C1 segment of cervical spinal cord (tissue), 14 donors: Measurements from ENCODE around the gene SMNDC1.
"Not testable (repeated sequence)": the region's sequence is repeated elsewhere in the genome, so short reads cannot be mapped to it uniquely, and the experiment has no call there.

ENCODE experiments used
- DNase-seq, 14 donors: peaks; one replicate each; lab custom pipeline; 2025; lab: John Stamatoyannopoulos, UW

SMNDC1 gene

DNA sequence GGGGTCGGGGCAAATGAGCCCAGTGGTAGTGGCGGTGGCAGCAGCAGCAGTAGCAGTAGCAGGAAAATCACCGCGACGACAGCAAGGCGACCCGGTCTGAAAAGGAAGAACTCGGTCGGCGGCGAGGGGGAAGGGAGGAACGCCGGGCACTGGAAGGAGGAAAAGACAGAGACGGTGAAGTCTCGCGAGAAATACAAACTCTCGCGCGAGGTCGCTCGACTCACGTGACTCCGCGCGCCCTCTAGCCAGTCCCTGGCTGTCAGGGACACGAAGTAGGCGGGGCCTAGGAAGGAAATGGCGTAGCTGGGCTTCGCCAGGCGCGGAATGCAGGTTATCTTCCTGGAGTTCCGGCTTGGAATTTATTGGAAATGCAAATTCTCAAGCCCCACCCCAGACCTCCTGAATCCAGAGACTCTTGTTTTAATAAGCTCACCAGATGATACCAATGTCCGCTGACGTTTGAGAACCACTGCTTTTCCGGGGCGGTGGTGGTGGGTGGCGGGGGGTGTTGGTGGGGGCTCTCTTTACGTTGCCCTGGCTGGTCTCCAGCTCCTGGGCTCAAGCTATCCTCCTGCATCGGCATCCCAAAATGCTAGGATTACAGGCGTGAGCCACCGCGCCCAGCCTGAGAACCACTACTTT is at the start of gene SMNDC1:
TSS of gene SMNDC1 (minus strand) at position 141 of the 642 bp plus-strand sequence. CDS start 1,333 bp downstream, outside the sequence.
- peak; percentile 64 to 97 (median 92) for DNase-seq

DNA sequence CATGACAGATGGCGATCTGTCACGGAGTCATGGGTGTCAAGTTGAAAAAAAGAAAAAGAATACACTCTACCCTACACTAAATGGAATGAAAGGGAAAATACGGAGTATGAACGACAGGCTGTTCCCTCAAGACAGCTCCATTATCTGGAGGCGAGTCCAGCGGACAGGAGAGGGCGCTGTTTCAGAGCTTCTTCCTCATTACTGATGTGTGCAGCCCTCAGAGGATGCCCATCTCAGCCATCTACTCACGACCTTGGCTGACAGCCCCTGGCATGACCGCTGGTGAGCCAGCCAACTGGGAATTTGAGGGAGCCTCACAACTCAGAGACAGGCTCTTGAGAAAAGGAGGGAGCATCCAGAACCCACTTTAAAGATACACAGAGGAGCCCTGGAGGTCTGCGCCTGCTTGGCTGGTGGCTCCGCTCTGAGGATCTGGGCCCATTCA is 49.6 kb upstream of the SMNDC1 start:
- peak in 11 of 14 donors; percentile 11 to 96 (median 30) for DNase-seq

DNA sequence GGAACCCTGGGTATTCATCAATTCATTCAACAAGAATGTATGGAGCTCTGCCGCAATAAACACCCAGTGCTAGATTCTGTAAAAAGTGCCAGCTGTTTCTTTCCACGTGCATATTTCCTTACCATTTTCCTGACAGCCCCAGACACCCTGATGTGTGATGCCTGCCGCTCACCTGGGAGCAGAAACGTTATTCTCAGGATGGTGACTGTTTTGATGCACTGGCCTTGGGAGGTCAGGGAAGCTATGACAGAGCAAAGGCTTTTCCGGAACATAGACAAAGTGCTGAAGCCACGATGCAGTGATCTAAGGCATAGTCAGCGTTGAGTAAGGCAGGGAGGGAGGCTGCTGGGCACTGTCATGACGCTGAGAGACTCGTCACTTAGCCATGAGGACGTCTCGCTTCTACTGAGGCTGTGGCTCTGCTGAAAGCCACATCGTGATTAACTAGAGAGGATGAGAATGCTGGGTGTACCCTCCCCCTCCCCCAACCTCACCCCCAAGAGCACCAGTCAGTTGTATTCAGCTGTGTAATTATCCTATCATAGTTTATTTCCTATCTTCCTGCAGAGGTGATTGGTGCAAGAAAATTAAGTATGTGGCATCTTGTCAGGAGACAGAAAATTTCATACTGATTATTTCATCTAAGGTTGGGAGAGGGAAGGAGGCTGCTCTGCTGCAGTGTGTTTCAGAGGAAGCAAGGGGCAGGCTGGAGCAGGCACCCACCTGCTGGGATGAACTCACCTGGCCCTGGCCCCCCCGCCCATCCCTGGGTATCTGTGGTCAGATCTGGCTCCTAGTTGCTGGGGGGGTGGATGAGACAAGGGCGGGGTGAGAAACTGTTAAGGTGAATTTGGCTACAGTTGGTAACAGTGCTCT is 48.8 kb upstream of the SMNDC1 start:
- DNase-seq: peak in 1 of 14 donors; percentile 75

- DNase-seq: no peak
These were observed 48.2 kb upstream of the SMNDC1 start for GRCh38 chr10:110352930-110353243.

DNA sequence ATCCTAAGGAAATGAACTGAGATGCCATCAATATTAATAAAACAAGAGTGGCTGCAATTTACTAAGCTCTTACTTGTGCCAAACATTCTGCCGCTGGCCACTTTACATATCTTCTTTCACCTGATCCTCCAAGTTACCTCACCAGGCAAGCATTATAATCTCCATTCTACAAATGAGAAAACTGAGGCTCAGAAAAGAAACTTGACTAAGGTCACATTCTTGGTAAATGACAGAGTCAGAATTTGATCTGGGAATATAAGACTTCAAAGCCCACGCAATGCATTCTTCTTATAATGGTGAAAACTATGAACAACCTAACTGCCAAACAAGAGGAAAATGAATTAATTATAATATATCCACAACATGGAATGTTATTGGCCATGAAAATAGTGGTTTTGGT is 46.1 kb upstream of the SMNDC1 start:
- DNase-seq: no peak

DNA sequence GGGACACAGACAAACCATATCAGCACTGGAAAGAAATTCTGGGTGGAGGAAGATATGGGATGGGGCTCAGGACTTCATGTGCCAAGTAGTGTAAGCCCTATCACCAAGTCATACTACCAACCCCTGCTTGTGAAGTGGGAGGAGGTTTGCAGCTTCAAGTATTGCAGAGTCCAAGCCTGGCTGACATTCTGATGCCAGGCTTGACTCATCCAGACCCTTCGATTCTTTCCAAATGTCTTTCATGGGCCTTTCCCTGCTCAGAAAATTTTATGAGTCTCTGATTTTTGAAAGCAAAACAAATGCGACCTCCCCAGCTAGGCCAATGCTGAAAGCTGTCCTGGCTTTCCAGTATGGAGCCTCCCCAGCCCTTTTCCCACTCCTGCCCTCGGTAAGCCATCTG is 45.1 kb upstream of the SMNDC1 start:
- DNase-seq: no peak

DNA sequence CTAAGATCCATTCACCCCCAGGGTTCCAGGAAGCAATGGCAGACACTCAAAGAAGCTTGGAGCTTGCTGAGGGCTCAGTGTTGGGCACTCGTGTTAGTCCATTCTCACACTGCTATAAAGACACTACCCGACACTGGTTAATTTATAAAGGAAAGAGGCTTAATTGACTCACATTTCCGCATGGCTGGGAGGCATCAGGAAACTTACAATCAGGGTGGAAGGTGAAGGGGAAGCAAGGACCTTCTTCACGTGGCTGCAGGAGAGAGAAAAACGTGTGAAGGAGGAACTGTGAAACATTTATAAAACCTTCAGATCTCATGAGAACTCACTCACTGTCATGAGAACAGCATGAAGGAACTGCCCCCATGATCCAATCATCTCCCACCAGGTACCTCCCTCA is 44.7 kb upstream of the SMNDC1 start:
- DNase-seq: no peak

- no peak for DNase-seq
These were observed 43.6 kb upstream of the SMNDC1 start for GRCh38 chr10:110348336-110348735.

- DNase-seq: no peak
These were observed 42.2 kb upstream of the SMNDC1 start for GRCh38 chr10:110346914-110347313.

- DNase-seq: peak in 1 of 14 donors; percentile 16
These were observed 40.6 kb upstream of the SMNDC1 start for GRCh38 chr10:110345286-110345685.

GRCh38 chr10:110344622-110345021 is 39.9 kb upstream of the SMNDC1 start:
- peak in 1 of 14 donors; percentile 42 for DNase-seq

DNA sequence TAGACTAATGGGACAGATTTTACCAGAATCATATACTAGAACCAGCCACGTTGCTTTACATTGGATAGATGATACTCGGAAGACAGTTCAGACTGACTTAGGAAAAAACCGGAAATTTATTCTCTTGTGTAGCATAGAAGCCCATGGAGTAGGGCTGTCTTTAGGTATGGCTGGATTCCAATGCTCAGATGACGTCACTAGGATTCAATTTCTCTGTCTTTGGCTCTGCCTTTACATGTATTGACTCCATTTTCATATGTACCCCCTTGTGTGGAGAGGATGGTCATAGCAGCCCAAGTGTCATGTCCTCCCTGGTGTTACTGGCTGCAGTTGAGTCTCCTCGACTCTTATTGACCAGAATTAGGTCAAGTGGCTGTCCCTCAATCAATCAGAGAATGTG is 39.2 kb upstream of the SMNDC1 start:
- DNase-seq: no peak

DNA sequence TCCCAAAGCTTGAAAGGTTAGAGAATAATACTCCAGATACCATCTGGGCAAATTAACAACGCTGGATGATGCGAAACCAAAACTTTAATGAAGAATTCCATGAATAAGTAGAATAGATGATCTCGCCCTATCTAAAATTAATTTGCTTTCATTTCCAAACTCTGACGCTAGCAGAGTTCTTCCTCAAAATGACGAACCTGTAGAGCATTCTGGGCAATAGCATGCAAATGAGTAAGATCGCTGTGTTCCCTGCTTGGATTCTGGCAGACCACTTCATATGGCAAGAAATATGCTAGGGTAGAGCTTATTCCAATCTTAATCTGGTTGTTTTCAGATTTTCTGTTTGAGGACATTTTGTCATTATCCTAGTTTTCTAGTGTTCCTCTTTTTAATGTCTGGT is 36.1 kb upstream of the SMNDC1 start:
- DNase-seq: no peak

DNA sequence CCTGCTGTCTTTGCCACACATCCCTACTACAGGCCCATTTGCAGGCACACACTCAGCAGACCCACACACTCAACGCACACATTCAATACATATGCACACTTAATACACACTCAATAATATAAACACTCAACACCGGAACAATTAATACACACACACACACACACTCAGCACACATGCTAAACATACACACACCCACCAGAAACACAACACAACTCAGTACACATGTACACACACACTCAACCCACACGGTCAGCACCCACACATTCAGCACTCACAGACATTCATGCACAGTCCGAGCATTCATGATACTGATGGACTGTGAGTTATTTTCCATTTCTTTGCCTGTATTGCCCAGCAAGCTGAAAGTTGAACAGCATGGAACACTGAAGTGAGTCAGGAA is 35.4 kb upstream of the SMNDC1 start:
- DNase-seq: no peak

DNA sequence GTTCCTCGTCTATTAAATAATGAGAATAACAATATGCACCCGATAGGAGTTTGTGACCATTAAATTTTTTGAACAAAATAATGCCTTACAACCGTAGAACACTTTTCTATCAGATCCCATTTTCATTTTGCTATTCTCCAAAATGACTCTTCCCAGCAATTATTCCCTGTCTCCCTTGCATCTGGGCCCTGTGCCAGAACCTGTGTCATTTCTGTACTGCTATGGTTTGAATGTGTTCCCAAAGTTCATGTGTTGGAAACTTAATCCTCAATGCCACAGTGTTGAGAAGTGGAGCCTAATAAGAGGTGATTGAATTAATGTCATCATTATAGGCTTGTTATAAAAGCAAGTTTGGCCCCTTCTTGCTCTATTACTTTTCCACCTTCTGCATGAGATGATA is 33.2 kb upstream of the SMNDC1 start:
- no peak for DNase-seq

DNA sequence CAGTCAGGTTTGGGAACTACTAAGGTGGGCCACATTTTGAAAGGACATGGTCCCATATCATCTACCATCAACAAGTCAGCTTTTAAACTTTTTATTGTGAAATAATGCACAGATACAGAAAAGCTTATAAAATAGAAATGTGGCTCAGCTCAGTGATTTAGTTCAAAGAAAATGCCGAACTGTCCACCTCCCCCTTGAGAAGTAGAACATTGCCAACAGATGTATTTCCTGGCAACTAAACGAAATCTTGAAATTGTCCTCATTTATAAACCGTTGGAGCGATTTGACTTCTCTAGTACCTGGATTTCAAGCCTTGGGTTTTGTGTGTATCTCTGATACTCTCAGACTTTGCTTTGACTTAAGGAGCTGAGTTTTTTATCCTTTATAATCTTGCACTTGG is 32.7 kb upstream of the SMNDC1 start:
- no peak for DNase-seq

DNA sequence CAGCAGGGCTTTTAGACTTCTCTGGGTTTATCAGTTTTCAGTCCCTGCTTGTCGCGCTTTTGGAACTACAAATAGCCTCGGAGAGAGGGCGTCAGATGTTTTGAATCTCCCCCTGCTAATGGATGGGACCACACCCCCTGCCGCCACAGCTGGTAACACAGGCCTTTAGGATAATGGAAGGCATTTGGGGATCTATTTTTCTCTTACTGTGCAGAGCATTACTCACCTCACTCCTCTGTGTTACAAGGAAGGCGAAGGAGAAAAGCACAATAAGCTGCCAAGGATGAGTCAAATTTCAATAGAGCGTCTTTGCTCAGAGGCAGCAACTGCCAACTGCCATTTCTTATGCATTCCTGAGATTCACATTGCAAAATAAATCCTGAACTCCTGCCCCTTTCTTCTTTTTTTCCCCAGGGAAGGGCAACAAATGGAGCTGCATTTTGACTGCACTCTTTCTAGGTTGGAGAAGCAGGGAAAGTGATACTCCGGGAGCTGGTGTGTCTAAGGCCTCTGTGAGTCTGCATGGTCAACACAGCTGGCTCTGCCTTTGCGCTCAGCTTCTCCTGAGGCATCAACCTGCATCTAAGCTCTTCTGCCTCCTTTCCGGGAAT is 31.5 kb upstream of the SMNDC1 start:
- DNase-seq: peak in 1 of 14 donors; percentile 30

- no peak for DNase-seq
These were observed 30.8 kb upstream of the SMNDC1 start for GRCh38 chr10:110335314-110336064.

DNA sequence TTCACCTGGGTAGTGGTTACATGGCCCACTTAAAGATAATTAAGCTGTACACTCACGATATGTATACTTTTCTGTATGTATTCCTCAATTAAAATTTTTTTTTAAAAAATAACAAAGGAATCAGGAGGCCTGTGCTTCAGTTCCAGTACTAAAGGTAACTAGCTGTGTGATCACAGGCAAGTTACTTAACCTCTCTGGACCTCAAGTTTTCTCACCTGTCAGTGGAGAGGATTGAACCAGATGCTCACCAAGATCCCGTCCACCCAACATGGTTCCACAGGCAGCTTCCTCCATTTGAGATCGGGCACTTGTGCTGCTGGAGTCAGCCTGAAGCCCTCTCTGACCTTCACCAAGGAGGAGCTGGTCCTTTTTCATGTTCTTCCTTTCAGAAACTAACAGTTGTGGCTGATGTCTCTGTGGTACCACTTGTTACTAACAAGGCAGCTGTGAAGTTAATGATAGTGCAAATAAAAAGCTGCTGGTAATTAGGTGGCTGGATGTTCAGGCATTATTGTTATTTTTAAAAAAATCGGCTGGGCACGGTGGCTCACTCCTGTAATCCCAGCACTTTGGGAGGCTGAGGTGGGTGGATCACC is 29.4 kb upstream of the SMNDC1 start:
- DNase-seq: no peak

- not testable (repeated sequence) for DNase-seq
These were observed 26.6 kb upstream of the SMNDC1 start for GRCh38 chr10:110331226-110331795.

DNA sequence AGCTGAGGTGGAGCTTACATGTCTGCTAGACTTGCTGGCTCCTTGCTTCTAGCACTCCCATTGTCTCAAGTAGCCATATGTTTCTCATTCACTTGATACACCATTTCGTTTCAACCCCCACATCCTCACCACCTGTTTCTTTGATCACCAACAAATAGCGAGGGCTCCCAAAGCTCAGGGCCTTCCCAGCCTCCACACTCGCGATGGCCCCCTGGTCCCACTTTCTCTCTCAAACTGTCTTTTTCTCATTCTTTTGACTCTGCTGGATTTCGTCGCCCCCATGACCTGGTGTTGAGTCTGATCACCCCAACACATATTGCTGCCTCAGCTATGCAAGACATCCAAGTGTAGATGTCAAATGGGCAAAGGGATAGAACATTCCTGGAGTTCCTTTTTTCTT is 26.0 kb upstream of the SMNDC1 start:
- DNase-seq: no peak
